ENCODE data around the gene DSE.

GRCh38 chr6:116434056-116434725, 63.4 kb downstream of the DSE start:
- TF ChIP-seq FOXM1 (IDR thresholded peaks at IDR 0.05; ENCODE audit: borderline replicate concordance, low read depth), result no peak
- TF ChIP-seq EP300 (IDR thresholded peaks at IDR 0.05; ENCODE audit: borderline replicate concordance), result no peak
- TF ChIP-seq, protein P1, sequence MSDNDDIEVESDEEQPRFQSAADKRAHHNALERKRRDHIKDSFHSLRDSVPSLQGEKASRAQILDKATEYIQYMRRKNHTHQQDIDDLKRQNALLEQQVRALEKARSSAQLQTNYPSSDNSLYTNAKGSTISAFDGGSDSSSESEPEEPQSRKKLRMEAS (IDR thresholded peaks at IDR 0.05), result no peak
- no peak for TF ChIP-seq TAF1 (IDR thresholded peaks at IDR 0.05; ENCODE audit: low read depth)
- TF ChIP-seq, protein P2, sequence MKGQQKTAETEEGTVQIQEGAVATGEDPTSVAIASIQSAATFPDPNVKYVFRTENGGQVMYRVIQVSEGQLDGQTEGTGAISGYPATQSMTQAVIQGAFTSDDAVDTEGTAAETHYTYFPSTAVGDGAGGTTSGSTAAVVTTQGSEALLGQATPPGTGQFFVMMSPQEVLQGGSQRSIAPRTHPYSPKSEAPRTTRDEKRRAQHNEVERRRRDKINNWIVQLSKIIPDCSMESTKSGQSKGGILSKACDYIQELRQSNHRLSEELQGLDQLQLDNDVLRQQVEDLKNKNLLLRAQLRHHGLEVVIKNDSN (IDR thresholded peaks at IDR 0.05), result no peak
- TF ChIP-seq CREB1 (IDR thresholded peaks at IDR 0.05; ENCODE audit: low read depth), result no peak
- TF ChIP-seq NFIC (IDR thresholded peaks at IDR 0.05), result no peak
- TF ChIP-seq, protein P3, sequence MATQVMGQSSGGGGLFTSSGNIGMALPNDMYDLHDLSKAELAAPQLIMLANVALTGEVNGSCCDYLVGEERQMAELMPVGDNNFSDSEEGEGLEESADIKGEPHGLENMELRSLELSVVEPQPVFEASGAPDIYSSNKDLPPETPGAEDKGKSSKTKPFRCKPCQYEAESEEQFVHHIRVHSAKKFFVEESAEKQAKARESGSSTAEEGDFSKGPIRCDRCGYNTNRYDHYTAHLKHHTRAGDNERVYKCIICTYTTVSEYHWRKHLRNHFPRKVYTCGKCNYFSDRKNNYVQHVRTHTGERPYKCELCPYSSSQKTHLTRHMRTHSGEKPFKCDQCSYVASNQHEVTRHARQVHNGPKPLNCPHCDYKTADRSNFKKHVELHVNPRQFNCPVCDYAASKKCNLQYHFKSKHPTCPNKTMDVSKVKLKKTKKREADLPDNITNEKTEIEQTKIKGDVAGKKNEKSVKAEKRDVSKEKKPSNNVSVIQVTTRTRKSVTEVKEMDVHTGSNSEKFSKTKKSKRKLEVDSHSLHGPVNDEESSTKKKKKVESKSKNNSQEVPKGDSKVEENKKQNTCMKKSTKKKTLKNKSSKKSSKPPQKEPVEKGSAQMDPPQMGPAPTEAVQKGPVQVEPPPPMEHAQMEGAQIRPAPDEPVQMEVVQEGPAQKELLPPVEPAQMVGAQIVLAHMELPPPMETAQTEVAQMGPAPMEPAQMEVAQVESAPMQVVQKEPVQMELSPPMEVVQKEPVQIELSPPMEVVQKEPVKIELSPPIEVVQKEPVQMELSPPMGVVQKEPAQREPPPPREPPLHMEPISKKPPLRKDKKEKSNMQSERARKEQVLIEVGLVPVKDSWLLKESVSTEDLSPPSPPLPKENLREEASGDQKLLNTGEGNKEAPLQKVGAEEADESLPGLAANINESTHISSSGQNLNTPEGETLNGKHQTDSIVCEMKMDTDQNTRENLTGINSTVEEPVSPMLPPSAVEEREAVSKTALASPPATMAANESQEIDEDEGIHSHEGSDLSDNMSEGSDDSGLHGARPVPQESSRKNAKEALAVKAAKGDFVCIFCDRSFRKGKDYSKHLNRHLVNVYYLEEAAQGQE (IDR thresholded peaks at IDR 0.05; ENCODE audit: low read depth), result no peak
- no peak for TF ChIP-seq YY1 (IDR thresholded peaks at IDR 0.05; ENCODE audit: low read depth)
